Heart left ventricle (tissue), 16 donors: Measurements from ENCODE around the gene MICAL2. TPM values are rescaled to one million over a fixed set of nuclear protein-coding genes. Genes with fewer than 3 reads are reported as not detected.
A peak's percentile ranks its signal among the peaks of the same experiment; 100 is the strongest.

ENCODE experiments used
- ATAC-seq, 4 donors: fragments of 200-7000 bp; cut with Tn5 transposase; one replicate each; pipeline ENCODE4 v1.9.1; 2020 to 2022; ENCODE audit warnings: moderate library complexity in 4 of 4, mild to moderate bottlenecking in 3 of 4, moderate number of reproducible peaks in 1 of 4
- DNase-seq, 5 donors: peaks; one replicate each; pipeline ENCODE4 v3.0.0-alpha.2; 2020
- H3K27ac ChIP-seq, 12 donors: fragments of 200-600 bp; sonication (generic) in 4 of 12; one replicate each; pipeline versions ENCODE4 v1.5.0 to v1.8.0; 2016 to 2022; ENCODE audit warnings: mild to moderate bottlenecking in 2 of 12
- H3K27me3 ChIP-seq, 9 donors: fragments of 200-600 bp; sonication (generic) in 2 of 9; one replicate each; pipeline versions ENCODE4 v1.5.1 to v1.8.0; 2016 to 2022; ENCODE audit warnings: mild to moderate bottlenecking in 3 of 9
- H3K36me3 ChIP-seq, 9 donors: fragments of 200-600 bp; sonication (generic) in 2 of 9; one replicate each; pipeline versions ENCODE4 v1.5.0 to v1.8.0; 2018 to 2022; ENCODE audit warnings: mild to moderate bottlenecking in 2 of 9
- H3K4me1 ChIP-seq, 12 donors: fragments of 200-600 bp; sonication (generic) in 4 of 12; one replicate each; pipeline versions ENCODE4 v1.5.0 to v1.8.0; 2016 to 2022; ENCODE audit warnings: mild to moderate bottlenecking in 3 of 12
- H3K4me3 ChIP-seq, 12 donors: fragments of 200-600 bp; sonication (generic) in 4 of 12; one replicate each; pipeline versions ENCODE4 v1.5.0 to v1.8.0; 2017 to 2022; ENCODE audit warnings: mild to moderate bottlenecking in 9 of 12, moderate library complexity in 4 of 12
- H3K9me3 ChIP-seq, 12 donors: fragments of 200-600 bp; sonication (generic) in 4 of 12; one replicate each; pipeline versions ENCODE4 v1.5.0 to v1.8.0; 2016 to 2022; ENCODE audit warnings: mild to moderate bottlenecking in 1 of 12
- CTCF ChIP-seq, 12 donors: fragments of 200-600 bp; sonication (generic) in 4 of 12; IDR thresholded peaks; one replicate each; pipeline versions ENCODE4 v1.5.0 to v1.8.0; 2018 to 2022; ENCODE audit warnings: antibody characterized with exemption in 12 of 12, mild to moderate bottlenecking in 5 of 12
- POLR2A ChIP-seq, 2 donors: fragments of 450-650 bp; IDR thresholded peaks; one replicate each; pipeline ENCODE4 v1.6.1; 2017; ENCODE audit warnings: antibody characterized with exemption in 2 of 2, mild to moderate bottlenecking in 2 of 2, moderate library complexity in 2 of 2
- WGBS, 4 donors: extraction: QIAGEN DNeasy Blood & Tissue Kit in 2 of 4; methylation state at CpG; one replicate each; pipeline versions ENCODE4 v1.1.5 to v1.1.7; 2013 to 2018; 5-methylcytosine and 5-hydroxymethylcytosine counted together
- intact Hi-C, 10 donors: fragments of 100-400 bp; cut with DNase I; formaldehyde crosslinking; loops; one replicate each; pipeline versions ENCODE4 v1.11.1 to v1.14.2; 2022
- polyA plus RNA-seq, 2 donors: library from polyadenylated mRNA; stranded (reverse); fragments of 200-250 nt; gene quantifications; one replicate each; pipeline ENCODE4 v1.2.3, GENCODE V29; 2013
- total RNA-seq, 9 donors: library from RNA; depleted of rRNA in 2 of 9; stranded (reverse); fragments of >200 nt in 2 of 9; fragmentation: NEBNext Ultra II Directional in 3 of 9; extraction: Animal tissue kit (Norgen Biotek cat#: 25700) in 3 of 9; gene quantifications; one replicate each; pipeline versions ENCODE4 v1.1.0 to v1.2.4, GENCODE V29; 2016 to 2023
- donor health status: ischemic (EF 13 %, LVEDD 7.1; RV severe dilation, severe dysfunction).
- donor health status: healthy with polysubstance abuse.
- donor health status: DM: no; HTN: yes; CAD: no.
- donor health status: DM: no; HTN: no; CAD: no.
- donor health status: ischemic (EF 25% LVEDD 6.9; RV normal size, moderate dysfunction).
- donor health status: ischemic (EF 25% LVEDD 5.7; RV mildly dilated, moderate dysfunction).
- donor health status: healthy.
- donor health status: DM: yes; HTN: yes; CAD: no.
- donor health status: ischemic (EF 35%, LVEDD 5.7; RV mildly dilated, moderate dysfunction).
- donor health status: nonischemic (EF 11% LVEDD 7.7; RV severe dilation, severe dysfunction).
- donor health status: DM: yes; HTN: yes; CAD: no.
- donor health status: PGD.
- donor health status: ischemic (EF 29% LVEDD 5.4; RV normal size, mild dysfunction).
- donor health status: nonischemic (EF 23%, LVEDD 6.1; RV moderate dilation, normal function).

MICAL2 gene
- total and polyA plus RNA-seq, 11 donors: 37.6 to 110 (median 86.4) TPM

- Histone ChIP-seq H3K36me3 (no peaks in the 10 kb centered on the region), H3K9me3 (peaks cover 0 to 7% (median 0%) of the 10 kb centered on the region in 12 donors), H3K4me3 (no peak overlapping the region), H3K27me3 (no peaks in the 10 kb centered on the region), H3K4me1 (peaks cover 0 to 18% (median 8%) of the 10 kb centered on the region in 12 donors), H3K27ac (no peak overlapping the region)
- no peak for DNase-seq
- 76 to 95% (median 93%) methylated on average over 7 of the region's 7 CpGs for WGBS, 4 donors
- TF ChIP-seq POLR2A (IDR thresholded peaks at IDR 0.05) (no peak), CTCF (IDR thresholded peaks at IDR 0.05) (no peak)
- ATAC-seq: no peak
- intact Hi-C loops: loop anchor here in 1 of 10 donors (5.0 kb wide), 1 partner anchor 198 kb away; no protein-coding TSS in a partner anchor
Measured at GRCh38 chr11:12064136-12064953, 46.0 kb upstream of the MICAL2 start.

- H3K9me3 ChIP-seq: peaks cover 0 to 7% (median 0%) of the 10 kb centered on the region in 12 donors
- H3K27me3 ChIP-seq: no peaks in the 10 kb centered on the region
- TF ChIP-seq CTCF (IDR thresholded peaks at IDR 0.05): no peak
- DNase-seq (no peak), ATAC-seq (no peak)
- H3K36me3 ChIP-seq: no peaks in the 10 kb centered on the region
- intact Hi-C loops: loop anchor here in 1 of 10 donors (5.0 kb wide), 1 partner anchor 197 kb away; no protein-coding TSS in a partner anchor
- 77 to 98% (median 94%) methylated on average over 3 of the region's 3 CpGs for WGBS, 4 donors
- H3K4me3 ChIP-seq: no peak overlapping the region
- no peak overlapping the region for H3K27ac ChIP-seq
- peaks cover 0 to 18% (median 8%) of the 10 kb centered on the region in 12 donors for H3K4me1 ChIP-seq
Measured at GRCh38 chr11:12064954-12065280, 45.5 kb upstream of the MICAL2 start.

GRCh38 chr11:12066056-12066798, 44.2 kb upstream of the MICAL2 start:
- peak in 3 of 4 donors; percentile 66 to 88 (median 70) for ATAC-seq
- H3K36me3 ChIP-seq: no peaks in the 10 kb centered on the region
- peak overlapping the region in 3 of 12 donors; percentile 0 to 62 (median 31) for H3K27ac ChIP-seq
- no peak overlapping the region for H3K4me3 ChIP-seq
- H3K4me1 ChIP-seq: peaks cover 0 to 13% (median 8%) of the 10 kb centered on the region in 12 donors
- intact Hi-C loops: no loop called here
- peaks cover 0 to 7% (median 0%) of the 10 kb centered on the region in 12 donors for H3K9me3 ChIP-seq
- TF ChIP-seq CTCF (IDR thresholded peaks at IDR 0.05) (no peak), POLR2A (IDR thresholded peaks at IDR 0.05) (no peak)
- 78 to 86% (median 82%) methylated on average over 7 of the region's 7 CpGs for WGBS, 4 donors
- DNase-seq: peak in 1 of 5 donors; percentile 54
- H3K27me3 ChIP-seq: no peaks in the 10 kb centered on the region
